MM.1S (cell line): ENCODE data around the gene TBC1D10B.
"Not testable (repeated sequence)": the region's sequence is repeated elsewhere in the genome, so short reads cannot be mapped to it uniquely, and the experiment has no call there.

Experiments used
- EZH2 ChIP-seq: fragments of 300-600 bp; sonication (generic); optimal IDR thresholded peaks from 2 replicates; pipeline ENCODE3; 2017; ENCODE audit warnings: low read depth, mild to moderate bottlenecking, antibody characterized with exemption, low read length, mixed read lengths
- TF ChIP-seq, protein P1 (sequence below): fragments of 300-600 bp; sonication (generic); IDR thresholded peaks from 2 replicates; pipeline ENCODE4 v1.5.1; 2016; ENCODE audit warnings: antibody characterized with exemption, low read length, mixed read lengths

DNA sequence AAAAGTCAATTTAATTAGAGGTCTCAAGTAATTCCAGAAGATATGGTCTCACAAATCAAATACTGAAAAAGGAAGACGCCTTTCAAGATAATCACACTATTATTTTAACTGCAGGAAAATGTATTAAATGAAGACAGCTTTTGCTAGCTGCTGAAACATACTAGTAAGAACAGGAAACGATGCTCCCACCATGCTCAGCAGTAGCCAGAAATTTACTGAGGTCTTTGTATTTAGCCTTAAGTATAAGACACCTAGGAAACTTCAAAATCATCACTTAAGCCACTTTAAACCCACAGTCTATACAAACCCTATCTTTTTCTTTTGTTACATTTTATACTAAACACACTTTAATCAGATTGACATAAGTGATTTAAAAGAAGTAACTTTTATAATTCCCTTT lies 51.6 kb downstream of the TBC1D10B start:
- TF ChIP-seq, protein P1, sequence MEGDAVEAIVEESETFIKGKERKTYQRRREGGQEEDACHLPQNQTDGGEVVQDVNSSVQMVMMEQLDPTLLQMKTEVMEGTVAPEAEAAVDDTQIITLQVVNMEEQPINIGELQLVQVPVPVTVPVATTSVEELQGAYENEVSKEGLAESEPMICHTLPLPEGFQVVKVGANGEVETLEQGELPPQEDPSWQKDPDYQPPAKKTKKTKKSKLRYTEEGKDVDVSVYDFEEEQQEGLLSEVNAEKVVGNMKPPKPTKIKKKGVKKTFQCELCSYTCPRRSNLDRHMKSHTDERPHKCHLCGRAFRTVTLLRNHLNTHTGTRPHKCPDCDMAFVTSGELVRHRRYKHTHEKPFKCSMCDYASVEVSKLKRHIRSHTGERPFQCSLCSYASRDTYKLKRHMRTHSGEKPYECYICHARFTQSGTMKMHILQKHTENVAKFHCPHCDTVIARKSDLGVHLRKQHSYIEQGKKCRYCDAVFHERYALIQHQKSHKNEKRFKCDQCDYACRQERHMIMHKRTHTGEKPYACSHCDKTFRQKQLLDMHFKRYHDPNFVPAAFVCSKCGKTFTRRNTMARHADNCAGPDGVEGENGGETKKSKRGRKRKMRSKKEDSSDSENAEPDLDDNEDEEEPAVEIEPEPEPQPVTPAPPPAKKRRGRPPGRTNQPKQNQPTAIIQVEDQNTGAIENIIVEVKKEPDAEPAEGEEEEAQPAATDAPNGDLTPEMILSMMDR, result not testable (repeated sequence)
- not testable (repeated sequence) for TF ChIP-seq EZH2
